ENCODE results near the gene MECR.

MECR gene

DNA sequence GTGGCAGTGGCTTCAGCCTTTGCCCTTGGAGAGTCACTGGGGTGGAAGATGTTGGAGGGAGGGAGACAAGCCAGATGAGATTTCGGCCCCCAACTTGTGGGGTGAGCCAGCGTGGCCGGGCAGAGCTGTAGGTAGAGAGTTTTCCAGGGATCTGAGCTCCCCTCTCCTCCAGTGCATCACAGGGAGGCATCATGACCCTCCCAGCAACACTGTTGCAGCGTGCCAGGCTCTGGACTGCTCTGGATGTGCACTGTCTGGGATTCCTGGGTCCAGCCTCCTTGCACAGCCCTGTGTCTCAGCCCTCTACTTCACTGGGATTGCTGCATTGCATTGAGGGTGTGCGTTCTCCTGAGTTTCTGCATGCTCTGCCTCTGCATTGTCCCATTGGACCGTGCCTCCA is 14.5 kb upstream of the MECR start:
- peaks cover 0 to 2% of the 10 kb centered on the region in 2 donors for H3K27me3 ChIP-seq (ENCODE audit: control insufficient read depth in 1 of 2, insufficient read depth in 2 of 2, low read length in 2 of 2)
- H3K4me3 ChIP-seq (ENCODE audit: low read length in 2 of 2), result no peak overlapping the region
- no peak overlapping the region for H3K27ac ChIP-seq (ENCODE audit: low read length)
- H3K4me1 ChIP-seq (ENCODE audit: control insufficient read depth, insufficient read depth, low read length), result peaks cover 3% of the 10 kb centered on the region
- H3K36me3 ChIP-seq (ENCODE audit: control insufficient read depth in 2 of 2, insufficient read depth in 2 of 2, low read length in 2 of 2), result no peaks in the 10 kb centered on the region
- no peak overlapping the region for H3K9ac ChIP-seq (ENCODE audit: low read length in 2 of 2)
- no peaks in the 10 kb centered on the region for H3K9me3 ChIP-seq (ENCODE audit: control insufficient read depth in 2 of 2, low read length in 2 of 2)

DNA sequence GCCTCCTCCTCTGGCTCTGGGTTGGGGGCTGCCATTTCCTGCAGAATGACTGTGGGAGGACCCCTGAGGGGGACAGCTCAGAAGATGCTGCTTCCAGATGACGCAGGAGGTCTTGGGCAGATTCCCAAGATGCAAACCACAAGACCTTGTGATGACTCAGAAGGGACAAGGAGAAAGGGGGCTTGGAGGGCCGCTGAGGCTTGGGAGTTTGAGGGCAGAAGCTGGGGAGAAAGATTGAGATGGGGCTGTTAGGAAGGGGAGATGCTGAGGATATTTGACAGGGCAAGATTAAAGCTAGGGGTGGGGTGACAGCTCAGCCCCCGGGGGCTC is 13.1 kb upstream of the MECR start:
- Histone ChIP-seq H3K9ac (ENCODE audit: low read length in 2 of 2) (no peak overlapping the region), H3K36me3 (ENCODE audit: control insufficient read depth in 2 of 2, insufficient read depth in 2 of 2, low read length in 2 of 2) (no peaks in the 10 kb centered on the region), H3K27ac (ENCODE audit: low read length) (no peak overlapping the region), H3K4me1 (ENCODE audit: control insufficient read depth, insufficient read depth, low read length) (peaks cover 3% of the 10 kb centered on the region), H3K27me3 (ENCODE audit: control insufficient read depth in 1 of 2, insufficient read depth in 2 of 2, low read length in 2 of 2) (peaks cover 0 to 2% of the 10 kb centered on the region in 2 donors), H3K4me3 (ENCODE audit: low read length in 2 of 2) (no peak overlapping the region), H3K9me3 (ENCODE audit: control insufficient read depth in 2 of 2, low read length in 2 of 2) (no peaks in the 10 kb centered on the region)

DNA sequence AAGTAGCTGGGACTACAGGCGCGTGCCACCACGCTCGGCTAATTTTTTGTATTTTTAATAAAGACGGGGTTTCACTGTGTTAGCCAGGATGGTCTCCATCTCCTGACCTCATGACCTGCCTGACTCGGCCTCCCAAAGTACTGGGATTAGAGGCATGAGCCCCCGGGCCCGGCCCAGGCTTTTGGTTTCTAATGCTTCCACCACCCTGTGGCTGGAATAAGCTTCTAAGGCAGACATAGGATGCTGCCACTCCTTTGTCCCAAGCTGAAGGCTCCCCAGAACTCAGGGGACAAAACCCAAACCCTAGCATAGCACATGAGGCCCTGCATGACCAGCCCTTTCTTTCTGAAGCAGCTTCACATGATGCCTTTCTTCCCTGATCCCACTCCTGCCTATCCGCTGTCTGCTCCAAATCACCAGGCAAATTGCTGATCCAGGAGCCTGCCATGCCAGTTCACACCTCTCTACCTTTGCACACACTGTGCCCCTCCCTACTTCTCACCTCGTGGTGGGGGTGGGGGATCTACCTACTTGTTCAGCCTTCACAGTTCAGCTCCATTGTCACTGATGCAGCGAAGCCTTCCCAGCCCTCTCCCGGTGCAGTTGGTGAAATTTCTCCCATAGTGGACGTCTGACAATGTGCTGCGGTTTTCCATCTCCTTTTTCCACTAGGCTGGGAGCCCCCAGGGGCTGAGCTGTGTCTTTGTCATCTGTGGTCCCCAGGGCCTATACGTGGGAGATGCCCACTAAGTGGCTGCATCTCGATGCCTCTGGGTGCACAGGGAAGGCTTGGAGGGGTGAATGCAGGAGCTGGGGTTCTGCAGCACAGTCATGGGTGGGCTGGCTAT is 12.5 kb upstream of the MECR start:
- Histone ChIP-seq H3K9me3 (ENCODE audit: control insufficient read depth in 2 of 2, low read length in 2 of 2) (no peaks in the 10 kb centered on the region), H3K27ac (ENCODE audit: low read length) (no peak overlapping the region), H3K4me1 (ENCODE audit: control insufficient read depth, insufficient read depth, low read length) (peaks cover 6% of the 10 kb centered on the region), H3K4me3 (ENCODE audit: low read length in 2 of 2) (no peak overlapping the region), H3K9ac (ENCODE audit: low read length in 2 of 2) (no peak overlapping the region), H3K36me3 (ENCODE audit: control insufficient read depth in 2 of 2, insufficient read depth in 2 of 2, low read length in 2 of 2) (no peaks in the 10 kb centered on the region), H3K27me3 (ENCODE audit: control insufficient read depth in 1 of 2, insufficient read depth in 2 of 2, low read length in 2 of 2) (peaks cover 0 to 2% of the 10 kb centered on the region in 2 donors)

DNA sequence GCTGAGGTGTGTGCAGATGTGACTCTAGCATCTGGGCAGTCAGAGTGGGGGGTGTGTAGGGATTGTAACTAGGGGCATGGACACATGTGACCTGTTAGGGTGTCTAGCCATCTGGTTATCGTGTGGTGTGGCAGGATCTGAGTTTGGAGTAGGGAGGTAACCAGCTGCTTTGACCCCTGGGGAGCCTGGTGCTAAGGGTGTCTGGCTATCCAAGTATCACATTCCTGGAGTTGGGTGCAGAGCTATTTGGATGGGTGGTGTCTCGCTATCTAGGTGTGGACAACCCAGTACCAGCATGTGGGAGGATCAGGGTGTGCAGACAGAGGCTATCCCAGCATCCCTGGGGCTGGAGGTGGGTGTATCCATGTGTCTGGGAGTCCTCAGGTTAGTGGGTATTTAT is 10.3 kb upstream of the MECR start:
- no peaks in the 10 kb centered on the region for H3K9me3 ChIP-seq (ENCODE audit: control insufficient read depth in 2 of 2, low read length in 2 of 2)
- H3K27me3 ChIP-seq (ENCODE audit: control insufficient read depth in 1 of 2, insufficient read depth in 2 of 2, low read length in 2 of 2), result peaks cover 0 to 1% of the 10 kb centered on the region in 2 donors
- H3K4me3 ChIP-seq (ENCODE audit: low read length in 2 of 2), result no peak overlapping the region
- no peaks in the 10 kb centered on the region for H3K36me3 ChIP-seq (ENCODE audit: control insufficient read depth in 2 of 2, insufficient read depth in 2 of 2, low read length in 2 of 2)
- peaks cover 21% of the 10 kb centered on the region for H3K4me1 ChIP-seq (ENCODE audit: control insufficient read depth, insufficient read depth, low read length)
- H3K9ac ChIP-seq (ENCODE audit: low read length in 2 of 2), result no peak overlapping the region
- H3K27ac ChIP-seq (ENCODE audit: low read length), result no peak overlapping the region

DNA sequence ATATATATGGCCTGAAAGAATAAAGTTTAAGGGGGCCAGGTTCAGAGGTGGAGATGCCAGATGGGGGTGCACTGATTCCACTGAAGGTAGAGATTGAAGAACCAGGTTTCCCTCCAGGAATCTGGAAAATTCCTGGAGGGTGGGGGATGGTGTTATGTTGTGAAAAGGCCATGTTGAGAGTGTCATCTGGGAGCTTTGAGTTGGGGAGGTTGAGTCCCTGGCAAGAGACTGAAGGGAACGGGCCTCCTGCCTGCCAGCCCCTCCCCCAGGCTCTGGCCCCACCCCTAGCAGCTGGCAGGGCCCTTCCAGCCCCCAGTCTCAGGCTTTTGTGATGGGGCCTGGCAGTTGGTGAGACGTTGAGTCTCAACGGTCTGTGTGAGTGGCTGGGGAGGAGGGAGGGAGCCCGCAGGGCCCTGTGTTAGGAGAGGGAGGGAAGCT is 9.7 kb upstream of the MECR start:
- no peaks in the 10 kb centered on the region for H3K9me3 ChIP-seq (ENCODE audit: control insufficient read depth in 2 of 2, low read length in 2 of 2)
- H3K36me3 ChIP-seq (ENCODE audit: control insufficient read depth in 2 of 2, insufficient read depth in 2 of 2, low read length in 2 of 2), result no peaks in the 10 kb centered on the region
- no peak overlapping the region for H3K27ac ChIP-seq (ENCODE audit: low read length)
- H3K9ac ChIP-seq (ENCODE audit: low read length in 2 of 2), result no peak overlapping the region
- H3K4me3 ChIP-seq (ENCODE audit: low read length in 2 of 2), result no peak overlapping the region
- no peaks in the 10 kb centered on the region for H3K27me3 ChIP-seq (ENCODE audit: control insufficient read depth in 1 of 2, insufficient read depth in 2 of 2, low read length in 2 of 2)
- H3K4me1 ChIP-seq (ENCODE audit: control insufficient read depth, insufficient read depth, low read length), result peaks cover 23% of the 10 kb centered on the region

DNA sequence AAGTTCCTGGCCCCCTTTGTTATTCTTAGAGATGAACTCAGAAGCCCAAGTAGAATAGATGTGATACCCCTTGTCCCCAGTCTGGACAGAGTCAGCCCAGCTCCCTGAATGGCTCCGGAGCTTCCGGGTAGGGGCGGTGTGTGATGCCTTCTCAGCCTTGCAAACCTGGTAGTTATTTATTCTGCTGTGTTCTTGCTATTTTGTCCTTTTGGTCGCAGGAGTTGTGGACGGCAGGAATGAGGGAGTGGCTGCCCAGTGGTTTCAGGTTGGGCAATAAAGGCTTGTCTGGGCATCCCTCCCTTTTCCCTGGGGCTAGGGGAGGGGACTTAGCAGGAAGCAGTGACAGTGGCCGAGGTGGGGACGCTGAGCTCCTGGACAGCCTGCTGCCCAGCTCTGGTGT is 8.4 kb upstream of the MECR start:
- Histone ChIP-seq H3K36me3 (ENCODE audit: control insufficient read depth in 2 of 2, insufficient read depth in 2 of 2, low read length in 2 of 2) (no peaks in the 10 kb centered on the region), H3K27me3 (ENCODE audit: control insufficient read depth in 1 of 2, insufficient read depth in 2 of 2, low read length in 2 of 2) (peaks cover 0 to 2% of the 10 kb centered on the region in 2 donors), H3K27ac (ENCODE audit: low read length) (no peak overlapping the region), H3K4me3 (ENCODE audit: low read length in 2 of 2) (no peak overlapping the region), H3K9me3 (ENCODE audit: control insufficient read depth in 2 of 2, low read length in 2 of 2) (no peaks in the 10 kb centered on the region), H3K4me1 (ENCODE audit: control insufficient read depth, insufficient read depth, low read length) (peaks cover 23% of the 10 kb centered on the region), H3K9ac (ENCODE audit: low read length in 2 of 2) (no peak overlapping the region)

DNA sequence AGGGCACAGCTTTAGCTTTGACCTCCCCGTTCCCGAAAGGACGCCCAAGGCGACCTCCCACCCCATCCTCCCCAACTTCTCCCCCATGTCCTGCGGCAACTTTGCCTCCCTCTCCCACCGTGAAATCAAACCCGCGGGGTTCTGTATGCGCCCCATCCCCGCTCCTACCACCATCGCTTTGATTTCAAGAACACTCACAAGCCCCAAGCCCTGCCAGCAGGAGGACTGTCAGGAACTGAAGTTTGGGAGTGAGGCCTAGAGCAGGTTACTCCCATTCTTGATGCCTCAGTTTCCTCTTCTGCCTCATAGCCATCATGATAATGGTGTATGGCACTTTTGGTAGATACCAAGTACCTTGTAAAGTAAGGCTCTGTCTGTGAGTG is 7.9 kb upstream of the MECR start:
- Histone ChIP-seq H3K27ac (ENCODE audit: low read length) (no peak overlapping the region), H3K9me3 (ENCODE audit: control insufficient read depth in 2 of 2, low read length in 2 of 2) (no peaks in the 10 kb centered on the region), H3K9ac (ENCODE audit: low read length in 2 of 2) (peak overlapping the region in 1 of 2 donors; percentile 13), H3K36me3 (ENCODE audit: control insufficient read depth in 2 of 2, insufficient read depth in 2 of 2, low read length in 2 of 2) (no peaks in the 10 kb centered on the region), H3K4me3 (ENCODE audit: low read length in 2 of 2) (peak overlapping the region; percentile 79), H3K4me1 (ENCODE audit: control insufficient read depth, insufficient read depth, low read length) (peaks cover 23% of the 10 kb centered on the region), H3K27me3 (ENCODE audit: control insufficient read depth in 1 of 2, insufficient read depth in 2 of 2, low read length in 2 of 2) (peaks cover 0 to 2% of the 10 kb centered on the region in 2 donors)

DNA sequence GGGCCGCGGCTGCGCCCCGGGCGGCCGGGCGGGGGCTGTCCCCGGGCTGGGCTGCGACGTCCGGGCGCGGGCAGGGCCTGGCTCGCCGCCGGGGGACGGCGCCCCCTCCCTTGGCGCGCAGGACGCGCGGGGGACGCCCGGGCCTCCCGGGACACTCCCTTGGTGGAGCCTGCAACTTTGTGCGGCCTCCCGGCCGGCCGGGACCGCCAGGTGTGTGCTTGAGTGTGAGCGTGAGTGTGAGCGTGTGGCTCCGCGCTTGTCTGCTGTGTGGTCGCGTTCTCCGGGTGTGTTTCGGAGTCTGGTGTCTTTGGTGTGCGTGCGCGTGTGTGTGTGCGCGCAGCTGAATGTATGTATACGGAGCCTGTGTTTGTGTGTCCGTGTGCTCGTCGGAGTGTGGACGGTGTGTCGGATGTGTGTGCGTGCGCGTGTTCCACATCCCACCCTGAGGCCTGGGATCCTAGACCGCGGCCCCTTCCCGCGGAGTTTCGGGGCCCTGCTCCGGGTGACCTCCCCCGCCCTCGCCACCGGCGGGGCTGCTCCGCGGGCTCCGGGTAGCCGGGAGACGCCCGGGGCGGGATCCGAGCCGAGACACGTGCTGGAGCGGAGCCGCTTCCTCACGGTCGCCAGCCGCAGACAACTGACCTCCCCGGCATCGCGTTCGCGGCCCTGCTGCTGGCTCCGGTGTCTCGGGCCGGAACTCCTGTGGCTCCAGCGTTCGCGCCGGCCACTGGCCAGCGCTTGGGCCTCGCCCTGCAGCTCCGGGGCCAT is 7.3 kb upstream of the MECR start:
- Histone ChIP-seq H3K9me3 (ENCODE audit: control insufficient read depth in 2 of 2, low read length in 2 of 2) (no peaks in the 10 kb centered on the region), H3K36me3 (ENCODE audit: control insufficient read depth in 2 of 2, insufficient read depth in 2 of 2, low read length in 2 of 2) (no peaks in the 10 kb centered on the region), H3K27ac (ENCODE audit: low read length) (no peak overlapping the region), H3K4me1 (ENCODE audit: control insufficient read depth, insufficient read depth, low read length) (peaks cover 23% of the 10 kb centered on the region), H3K4me3 (ENCODE audit: low read length in 2 of 2) (peak overlapping the region; percentile 79), H3K27me3 (ENCODE audit: control insufficient read depth in 1 of 2, insufficient read depth in 2 of 2, low read length in 2 of 2) (peaks cover 0 to 2% of the 10 kb centered on the region in 2 donors), H3K9ac (ENCODE audit: low read length in 2 of 2) (peak overlapping the region in 1 of 2 donors; percentile 60)

DNA sequence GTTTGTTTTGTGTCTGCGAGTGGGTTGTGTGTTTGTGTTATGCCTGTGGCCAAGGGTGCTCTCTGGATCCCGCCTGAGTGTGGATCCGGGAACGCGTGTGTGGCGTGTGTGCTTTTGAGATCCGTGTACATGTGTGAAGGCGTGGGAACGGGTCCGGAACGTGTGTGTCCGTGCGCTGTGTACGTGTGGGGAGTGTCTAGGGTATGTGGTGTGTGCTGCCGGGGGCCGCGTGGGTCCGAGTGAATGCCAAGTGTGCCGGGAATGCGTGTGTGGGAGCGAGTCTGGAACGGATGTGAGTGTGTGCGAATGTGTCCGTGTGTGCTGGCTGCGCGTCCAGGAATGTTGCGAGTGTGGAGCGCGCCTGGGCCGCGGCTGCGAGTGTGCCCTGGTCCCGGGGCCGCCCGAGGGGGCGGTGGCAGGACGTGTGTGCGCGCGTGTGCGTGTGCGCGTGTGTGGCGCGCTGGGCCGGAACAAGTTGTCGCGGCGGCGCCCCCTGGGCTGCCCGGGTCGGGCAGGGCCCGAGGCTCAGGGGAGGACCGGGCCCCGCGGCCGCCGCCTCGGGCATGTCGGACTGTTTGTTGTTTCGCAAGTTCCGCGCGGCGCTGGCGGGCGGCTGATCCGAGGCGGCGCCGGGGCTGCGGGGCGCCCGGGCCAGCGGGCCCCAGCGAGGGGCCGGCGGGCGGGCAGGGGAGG is 6.5 kb upstream of the MECR start:
- peak overlapping the region; percentile 12 to 71 for H3K9ac ChIP-seq (ENCODE audit: low read length in 2 of 2)
- H3K9me3 ChIP-seq (ENCODE audit: control insufficient read depth in 2 of 2, low read length in 2 of 2), result no peaks in the 10 kb centered on the region
- H3K27ac ChIP-seq (ENCODE audit: low read length), result no peak overlapping the region
- peaks cover 0 to 2% of the 10 kb centered on the region in 2 donors for H3K27me3 ChIP-seq (ENCODE audit: control insufficient read depth in 1 of 2, insufficient read depth in 2 of 2, low read length in 2 of 2)
- peaks cover 23% of the 10 kb centered on the region for H3K4me1 ChIP-seq (ENCODE audit: control insufficient read depth, insufficient read depth, low read length)
- H3K4me3 ChIP-seq (ENCODE audit: low read length in 2 of 2), result peak overlapping the region; percentile 61 to 91
- H3K36me3 ChIP-seq (ENCODE audit: control insufficient read depth in 2 of 2, insufficient read depth in 2 of 2, low read length in 2 of 2), result no peaks in the 10 kb centered on the region

DNA sequence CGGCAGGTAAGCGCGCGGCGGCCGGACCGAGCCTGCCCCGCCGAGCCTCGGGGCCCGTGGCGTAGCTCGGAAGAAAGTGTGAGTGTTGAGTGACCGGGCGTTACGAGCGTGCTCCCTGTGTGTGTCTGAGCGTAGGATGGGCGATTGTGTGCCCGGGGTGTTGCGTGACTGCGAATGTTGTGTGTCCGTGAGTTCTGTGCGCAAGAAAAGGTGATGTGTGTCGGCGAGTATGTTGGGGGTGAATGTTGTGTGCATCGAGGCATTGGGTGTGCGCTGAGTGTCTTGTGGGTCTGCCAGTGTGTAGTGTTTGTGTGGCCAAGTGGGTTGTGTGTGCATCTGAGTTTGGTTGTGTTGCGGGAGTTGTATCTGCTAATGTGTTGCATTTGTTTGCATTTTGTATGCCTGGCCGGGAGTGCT is 6.0 kb upstream of the MECR start:
- H3K36me3 ChIP-seq (ENCODE audit: control insufficient read depth in 2 of 2, insufficient read depth in 2 of 2, low read length in 2 of 2), result no peaks in the 10 kb centered on the region
- H3K27me3 ChIP-seq (ENCODE audit: control insufficient read depth in 1 of 2, insufficient read depth in 2 of 2, low read length in 2 of 2), result peaks cover 0 to 2% of the 10 kb centered on the region in 2 donors
- peak overlapping the region; percentile 12 to 71 for H3K9ac ChIP-seq (ENCODE audit: low read length in 2 of 2)
- H3K9me3 ChIP-seq (ENCODE audit: control insufficient read depth in 2 of 2, low read length in 2 of 2), result no peaks in the 10 kb centered on the region
- no peak overlapping the region for H3K27ac ChIP-seq (ENCODE audit: low read length)
- peak overlapping the region; percentile 61 to 91 for H3K4me3 ChIP-seq (ENCODE audit: low read length in 2 of 2)
- H3K4me1 ChIP-seq (ENCODE audit: control insufficient read depth, insufficient read depth, low read length), result peaks cover 23% of the 10 kb centered on the region

Measured in stomach smooth muscle (tissue), 2 donors.